GM18867 (cell line): ENCODE results near the gene CACNA1S.

ENCODE experiments used
- ATAC-seq: cut with Tn5 transposase; IDR thresholded peaks from one replicate; pipeline ENCODE4 v1.9.1; 2021; ENCODE audit warnings: mild to moderate bottlenecking, moderate library complexity; ENCODE audit not compliant: unreplicated experiment

CACNA1S gene

DNA sequence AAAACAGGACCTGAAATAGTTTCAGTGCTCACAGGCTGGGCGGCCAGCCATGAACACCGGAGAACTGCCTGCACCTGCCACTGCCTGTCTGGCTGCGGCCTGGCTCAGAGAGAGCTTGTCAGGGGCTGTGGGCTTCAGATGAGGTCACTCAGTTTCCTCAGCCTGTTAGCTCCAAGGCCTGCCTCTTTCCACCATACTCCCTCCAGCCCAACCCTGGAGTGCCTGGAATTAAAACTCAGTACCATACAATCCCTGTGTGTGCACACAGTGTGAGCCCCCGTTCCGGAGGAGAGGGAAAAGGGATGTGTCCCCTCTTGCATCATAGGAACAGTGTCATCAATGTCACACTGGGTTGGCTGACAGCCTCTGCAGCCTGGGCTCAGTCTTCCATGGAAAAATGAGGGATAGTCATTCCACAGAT, 16.2 kb downstream of the CACNA1S start:
- ATAC-seq: no peak

DNA sequence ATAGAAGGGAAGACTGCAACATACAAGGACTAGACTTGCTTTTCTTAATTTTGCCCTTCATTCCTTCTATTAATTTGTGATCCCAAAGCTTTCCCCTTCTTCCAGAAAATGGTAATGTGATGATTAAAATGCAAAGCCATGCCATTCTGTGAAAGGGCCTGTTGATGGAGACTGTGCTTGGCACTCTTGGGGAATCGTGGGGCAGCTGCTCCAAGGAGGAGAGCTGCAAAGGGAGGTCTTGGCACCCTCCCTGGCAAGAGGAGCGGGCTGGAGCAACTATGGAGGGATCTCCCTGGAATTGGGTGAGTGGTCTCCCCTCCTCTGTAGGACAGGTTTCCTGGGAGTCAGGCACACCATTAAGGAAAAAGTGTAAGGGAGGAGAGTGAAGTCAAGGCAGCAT, 16.6 kb downstream of the CACNA1S start:
- ATAC-seq: no peak

DNA sequence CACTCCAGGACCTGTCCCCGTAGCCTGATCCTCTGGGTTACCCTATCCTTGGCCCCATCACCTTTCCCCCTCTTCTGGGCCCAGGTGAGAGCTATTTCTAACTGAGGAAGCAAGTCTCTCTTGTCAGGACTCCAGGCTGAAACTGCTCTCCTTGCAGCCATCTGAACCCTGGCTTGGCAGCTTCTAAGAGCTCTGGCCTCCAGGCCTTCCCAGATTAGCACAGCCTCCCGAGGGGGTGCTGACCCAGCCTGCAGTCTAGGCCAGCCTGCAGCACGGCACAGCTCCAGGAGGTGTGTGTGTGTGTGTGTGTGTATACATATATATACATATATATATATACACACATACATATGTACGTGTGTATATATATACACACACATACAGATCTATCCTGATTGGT, 17.4 kb downstream of the CACNA1S start:
- no peak for ATAC-seq

DNA sequence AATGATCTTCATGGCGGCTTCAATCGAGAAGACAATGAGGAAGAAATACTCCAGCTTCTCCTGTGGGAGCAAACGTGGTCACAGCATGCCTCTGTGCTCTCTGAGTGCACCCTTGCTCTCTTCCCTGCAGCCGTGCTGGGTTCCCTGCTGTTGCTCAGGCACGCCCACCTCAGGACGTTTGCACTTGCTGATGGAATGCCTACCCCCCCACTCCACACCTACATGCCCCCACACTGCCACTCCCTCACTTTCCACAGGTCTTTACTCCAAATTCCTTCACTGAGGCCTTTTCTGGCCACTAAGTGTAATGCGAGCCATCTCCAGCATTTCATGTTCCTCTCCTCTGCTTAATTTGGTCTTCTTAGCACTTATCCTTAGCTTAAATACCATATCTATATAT, 18.3 kb downstream of the CACNA1S start:
- ATAC-seq: no peak

DNA sequence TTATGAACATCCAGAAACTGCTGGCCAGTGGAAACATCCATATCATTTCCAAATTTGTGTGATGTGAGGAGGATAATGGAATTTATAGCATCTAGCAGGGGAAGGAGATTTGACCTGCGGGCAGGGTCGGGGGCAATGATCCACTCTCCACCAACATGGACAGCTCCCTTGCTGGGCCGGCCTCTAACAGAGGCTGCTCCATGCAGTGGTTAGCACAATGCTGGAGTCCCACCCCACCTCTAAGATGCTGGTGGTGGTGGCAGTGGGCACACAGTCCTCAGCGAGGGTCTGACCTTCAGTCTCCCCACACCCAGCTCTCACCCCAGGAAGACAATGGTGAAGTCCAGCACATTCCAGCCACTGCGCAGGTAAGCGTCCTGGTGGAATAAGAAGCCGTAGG, 18.7 kb downstream of the CACNA1S start:
- ATAC-seq: no peak

DNA sequence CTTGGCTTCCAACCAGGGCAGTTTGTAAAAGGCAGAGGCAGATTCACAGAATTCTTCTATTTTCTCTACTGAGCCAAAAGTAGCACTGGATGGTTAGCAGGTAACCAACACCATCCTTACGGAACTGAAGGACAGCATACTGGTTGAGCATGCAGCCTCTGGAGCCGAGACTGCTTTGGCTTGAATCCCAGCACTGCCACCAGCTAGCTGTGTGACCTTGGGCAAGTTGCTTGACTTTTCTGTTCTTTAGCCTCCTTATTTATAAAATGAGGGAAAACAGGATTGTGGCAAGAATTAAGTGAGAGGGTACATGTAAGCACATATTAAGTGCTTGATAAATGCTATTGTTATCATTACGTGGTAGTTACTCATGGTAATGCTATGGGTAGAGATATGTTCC, 19.5 kb downstream of the CACNA1S start:
- no peak for ATAC-seq

DNA sequence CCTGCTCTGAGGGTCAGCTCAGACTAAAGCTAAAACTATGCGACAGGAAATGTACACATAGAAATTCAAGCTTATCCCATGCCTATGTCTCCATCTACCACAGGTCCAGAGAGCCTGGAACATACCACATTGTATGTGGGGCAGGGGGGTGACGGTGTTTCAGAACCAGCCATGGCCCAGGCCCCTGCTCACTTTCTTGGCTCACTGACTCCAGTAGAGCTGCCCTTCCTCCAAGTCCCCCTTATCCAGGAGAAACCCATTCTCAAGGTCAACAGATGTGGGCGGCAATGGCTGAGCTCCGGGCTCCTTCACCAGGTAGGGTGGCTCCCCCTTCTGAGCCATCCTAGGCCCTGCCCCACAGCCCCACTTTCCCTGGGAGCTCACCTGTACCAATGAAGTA, 21.0 kb downstream of the CACNA1S start:
- ATAC-seq: no peak

DNA sequence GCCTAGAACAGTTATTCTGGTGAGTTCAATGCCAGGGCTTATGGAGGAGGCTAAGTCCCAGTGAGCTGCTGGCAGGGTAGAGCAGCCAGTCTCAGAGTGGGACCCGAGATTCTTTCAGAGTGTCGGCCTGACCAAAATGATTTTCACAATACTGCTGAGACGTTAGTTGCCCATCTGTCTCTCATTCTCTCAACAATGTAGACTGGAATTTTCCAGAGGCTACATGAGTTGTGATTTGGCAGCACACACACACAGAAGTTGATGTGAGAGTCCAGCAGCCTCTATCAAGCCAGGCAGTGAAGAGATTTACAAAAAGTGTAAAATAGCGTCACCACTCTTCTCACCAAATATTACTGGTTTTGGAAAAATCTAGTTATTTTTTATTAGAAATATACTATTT, 21.7 kb downstream of the CACNA1S start:
- ATAC-seq: no peak

DNA sequence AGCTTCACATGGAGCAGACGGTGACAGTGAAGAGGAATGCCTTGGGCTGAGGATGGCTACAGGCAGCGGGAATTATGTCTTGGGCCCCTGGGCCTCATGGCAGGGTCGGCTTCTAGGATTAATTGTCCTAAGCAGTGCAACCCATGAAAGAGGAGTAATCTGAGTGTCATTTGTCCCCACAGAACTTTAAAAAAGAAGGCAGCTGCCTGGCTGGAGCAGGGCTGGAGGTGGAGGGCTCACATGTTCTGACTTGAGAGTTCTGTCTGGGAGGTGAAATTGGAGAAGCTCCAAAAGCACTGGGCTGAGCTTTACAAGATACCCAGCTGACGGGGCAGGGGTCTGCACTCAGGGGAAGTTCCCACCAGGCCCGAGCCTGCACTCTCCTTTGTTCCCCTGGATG, 22.6 kb downstream of the CACNA1S start:
- ATAC-seq: no peak

DNA sequence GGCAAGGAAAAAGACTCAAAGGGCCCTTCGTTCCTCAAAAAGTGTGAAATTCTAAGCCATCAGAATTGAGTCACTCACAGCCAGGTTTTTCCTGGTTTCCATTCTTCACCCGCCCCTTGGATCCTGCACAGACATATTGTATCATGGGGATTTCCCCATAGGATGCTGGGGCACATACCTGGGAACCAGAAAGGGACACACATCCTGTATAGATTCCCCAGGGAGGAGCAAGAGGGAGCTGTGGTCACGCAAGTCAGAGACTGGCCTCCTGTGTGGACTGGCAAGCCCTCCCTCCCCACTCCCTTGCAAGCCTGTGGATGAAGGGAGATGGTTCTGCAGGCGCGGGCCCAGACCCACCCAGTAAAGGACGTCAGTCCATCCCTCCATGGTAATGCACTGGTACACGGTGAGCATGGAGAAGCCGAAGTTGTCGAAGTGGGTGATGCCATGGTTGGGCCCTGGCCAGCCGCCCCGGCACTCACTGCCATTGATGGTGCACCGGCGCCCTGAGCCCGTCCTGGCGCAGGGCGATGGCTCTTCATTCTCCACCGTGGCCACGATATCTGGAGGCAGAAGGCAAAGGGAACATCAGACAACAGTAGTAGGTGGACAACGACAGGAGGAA, 23.2 kb downstream of the CACNA1S start:
- ATAC-seq: no peak

DNA sequence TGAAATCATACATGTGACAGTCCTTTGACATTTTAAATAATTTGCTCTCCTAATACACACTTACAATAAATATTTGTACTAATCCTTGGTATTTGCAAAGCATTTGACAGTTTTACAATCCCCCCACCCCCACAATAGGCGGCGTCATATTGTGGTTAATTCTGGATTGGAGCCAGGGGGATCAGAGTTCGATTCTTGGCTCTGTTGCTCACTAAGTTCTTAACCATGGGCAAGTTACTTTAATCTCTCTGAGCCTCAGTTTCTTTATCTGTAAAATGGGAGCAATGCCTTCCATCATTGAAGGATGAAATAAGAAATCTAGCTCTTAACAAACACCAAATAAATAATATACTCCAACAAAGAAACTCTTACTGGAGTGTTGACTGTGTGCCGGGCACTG, 23.8 kb downstream of the CACNA1S start:
- no peak for ATAC-seq

DNA sequence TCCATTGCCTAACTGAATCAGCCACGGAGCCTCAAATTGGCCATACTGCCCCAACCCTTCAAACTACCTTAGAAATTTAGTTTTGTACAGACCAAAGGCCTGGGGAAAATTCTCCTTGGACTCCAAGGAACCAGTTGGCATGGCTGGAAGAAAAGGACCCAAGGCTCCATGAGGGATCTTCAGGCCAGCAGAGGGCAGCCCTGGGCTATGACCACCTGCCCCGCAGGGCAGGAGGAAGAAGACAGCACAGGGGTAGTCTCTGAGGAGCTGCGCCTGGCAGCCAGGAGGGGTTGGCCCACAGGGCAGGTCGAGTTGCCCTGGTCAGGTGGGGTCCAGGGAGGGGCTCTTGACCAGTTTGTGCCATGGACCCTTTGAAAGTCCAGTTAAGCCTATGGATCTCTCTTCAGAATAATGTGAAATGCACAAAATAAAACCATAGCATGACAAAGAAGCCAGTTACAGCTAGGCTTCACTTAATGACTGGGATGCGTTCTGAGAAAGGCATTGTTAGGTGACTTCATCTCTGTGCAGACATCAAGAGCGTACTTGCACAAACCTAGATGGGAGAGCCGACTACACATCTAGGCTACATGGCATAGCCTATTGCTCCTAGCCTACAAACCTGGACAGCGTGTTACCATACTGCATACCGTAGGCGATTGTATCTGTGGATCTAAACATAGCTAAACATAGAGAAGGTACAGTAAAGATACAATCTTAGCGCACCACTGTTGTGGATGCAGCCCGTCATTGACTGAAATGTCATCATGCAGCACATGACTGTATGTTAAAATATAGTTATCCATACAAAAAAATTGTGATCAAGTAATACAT, 26.1 kb downstream of the CACNA1S start:
- no peak for ATAC-seq

DNA sequence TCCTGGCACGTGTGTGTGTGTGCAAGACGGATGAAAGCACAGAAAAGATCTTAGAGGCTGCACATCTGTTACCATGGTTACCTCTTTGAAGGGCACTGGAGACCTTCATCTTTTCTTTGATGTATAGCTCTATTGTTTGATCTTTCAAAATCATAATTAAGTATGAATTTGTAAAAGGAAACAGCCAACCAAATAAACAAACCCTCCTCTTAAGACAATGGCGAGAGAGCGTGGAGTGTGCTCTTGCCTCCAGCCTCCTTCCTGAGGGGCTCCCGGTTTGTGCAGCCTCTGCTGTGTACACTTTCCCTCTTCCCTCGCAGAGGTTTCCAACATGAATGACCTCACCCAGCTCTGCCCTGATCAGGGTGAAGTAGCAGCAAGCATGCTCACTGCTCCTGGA, 27.9 kb downstream of the CACNA1S start:
- ATAC-seq: no peak

DNA sequence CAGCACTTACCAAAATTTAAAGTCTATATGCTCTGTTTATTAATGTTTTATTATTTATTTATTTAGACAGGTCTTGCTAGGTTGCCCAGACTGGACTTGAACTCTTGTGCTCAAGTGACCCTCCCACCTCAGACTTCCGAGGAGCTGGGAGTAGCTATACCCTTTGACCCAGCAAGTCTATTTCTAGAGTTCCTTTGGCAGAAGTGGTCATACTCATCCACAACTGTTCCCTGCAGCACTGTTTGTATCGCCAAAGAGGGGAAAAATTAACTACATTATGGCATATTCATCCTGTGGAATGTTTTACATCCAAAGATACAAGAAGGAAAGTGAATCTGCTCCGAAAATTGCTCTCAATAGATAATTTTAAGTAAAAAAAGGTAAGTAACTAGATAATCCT, 28.5 kb downstream of the CACNA1S start:
- no peak for ATAC-seq

DNA sequence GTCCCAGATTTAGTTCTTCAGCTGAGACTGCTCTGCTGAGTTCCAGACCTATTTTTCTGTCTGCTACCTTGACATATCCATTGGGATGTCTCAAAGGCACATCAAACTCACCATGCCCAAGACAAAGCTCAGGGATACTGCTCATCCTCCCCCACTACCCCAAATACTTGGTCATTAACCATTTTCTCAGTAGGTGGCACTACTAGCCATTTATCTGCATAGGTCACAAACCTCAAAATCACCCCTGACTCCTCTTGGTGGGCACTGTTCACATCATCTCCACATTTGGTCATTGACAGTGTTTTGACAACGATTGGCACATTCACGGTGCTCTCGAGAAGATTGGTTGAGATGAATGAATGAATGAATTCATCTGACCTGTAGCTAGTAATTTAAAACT, 32.1 kb downstream of the CACNA1S start:
- ATAC-seq: no peak

DNA sequence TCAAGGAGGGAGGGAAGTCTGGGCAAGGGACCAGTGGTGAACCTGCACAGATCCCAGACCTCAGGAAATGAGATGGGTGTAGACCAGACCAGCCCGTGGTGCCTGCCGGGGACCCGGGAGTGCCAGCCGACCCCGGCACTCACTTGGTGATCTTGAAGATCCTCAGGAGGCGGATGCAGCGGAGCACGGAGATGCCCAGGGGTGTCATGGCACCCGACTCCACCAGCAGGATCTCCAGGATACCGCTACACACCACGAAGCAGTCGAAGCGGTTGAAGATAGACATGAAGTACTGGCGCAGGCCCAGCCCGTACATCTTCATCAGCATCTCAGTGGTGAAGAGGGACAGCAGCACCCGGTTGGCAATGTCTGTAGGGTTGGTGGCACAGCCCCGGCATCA, 34.5 kb downstream of the CACNA1S start:
- ATAC-seq: no peak

DNA sequence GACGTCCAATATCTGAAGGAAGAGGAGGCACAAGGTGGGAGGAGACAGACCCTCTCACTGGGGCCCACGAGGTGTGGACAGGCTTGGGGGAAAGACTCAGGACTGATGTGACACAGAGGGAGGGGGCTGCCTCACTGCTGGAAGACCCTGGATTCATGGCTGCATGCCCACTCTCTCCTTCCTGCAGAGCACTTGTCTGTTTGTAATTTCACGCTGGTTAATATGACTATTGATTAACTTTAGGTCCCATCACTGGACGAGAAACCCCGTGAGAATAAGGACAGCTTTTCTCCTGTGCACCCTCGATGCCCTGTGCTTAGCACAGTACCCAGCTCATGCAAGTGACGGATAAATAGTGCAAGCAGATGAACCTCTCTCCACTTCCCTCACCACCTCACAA, 35.1 kb downstream of the CACNA1S start:
- ATAC-seq: no peak

DNA sequence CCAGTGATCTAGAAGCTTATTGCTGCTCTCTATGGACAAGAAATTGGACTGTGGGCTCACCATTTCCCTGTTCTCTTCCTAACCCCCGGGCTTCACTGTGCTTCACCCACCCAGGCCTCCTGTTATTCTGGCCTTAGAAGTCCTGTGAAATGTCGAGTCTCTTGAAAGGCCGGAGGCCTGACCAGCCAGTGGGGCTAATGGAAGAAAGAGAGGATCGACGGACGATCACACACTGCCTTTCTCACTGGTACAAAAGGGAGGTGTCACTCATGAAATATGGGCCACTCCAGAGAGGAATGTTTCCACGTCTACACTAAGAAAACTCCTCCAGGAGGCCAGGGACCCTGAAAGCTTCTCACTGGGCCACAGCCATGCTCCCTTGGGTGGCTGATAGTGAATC, 36.1 kb downstream of the CACNA1S start:
- no peak for ATAC-seq

DNA sequence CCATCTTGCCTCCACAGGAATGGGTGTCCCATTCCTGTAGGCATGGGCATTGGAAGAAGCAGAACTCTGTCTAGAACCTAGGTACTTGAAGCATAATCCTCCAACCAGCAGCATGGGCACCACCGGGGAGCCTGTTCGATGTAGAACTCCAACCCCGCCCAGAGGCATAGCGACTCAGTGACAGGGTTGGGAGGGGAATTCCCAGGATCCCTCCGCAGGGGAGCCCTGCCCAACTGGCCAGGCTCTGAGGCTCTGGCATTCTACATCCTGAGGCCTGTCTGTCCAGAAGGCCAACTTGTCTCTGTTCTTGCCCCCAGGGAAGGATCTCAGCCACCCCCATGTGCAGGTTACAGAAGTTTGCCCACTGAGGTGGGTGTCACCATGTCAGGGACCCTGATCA, 38.2 kb downstream of the CACNA1S start:
- ATAC-seq: no peak

DNA sequence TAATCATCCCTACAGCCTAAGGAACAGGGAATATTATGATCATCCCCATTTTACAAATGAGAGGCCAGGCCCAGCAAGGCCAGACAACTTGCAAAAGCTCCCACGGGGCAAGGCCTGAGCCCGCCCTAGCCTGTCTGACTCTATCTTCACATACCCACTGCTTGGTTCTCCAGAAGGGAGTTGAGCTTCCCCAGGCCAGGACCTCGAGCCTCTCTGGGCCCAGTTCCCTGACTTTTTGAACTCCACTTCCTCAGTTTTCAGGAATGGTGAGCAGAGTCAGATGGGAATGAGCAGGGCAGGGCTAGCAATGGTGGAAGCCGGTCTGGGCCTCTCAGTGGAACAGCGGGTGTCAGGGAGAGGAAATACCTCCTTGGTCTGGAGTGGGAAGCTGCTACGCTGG, 39.3 kb downstream of the CACNA1S start:
- no peak for ATAC-seq

DNA sequence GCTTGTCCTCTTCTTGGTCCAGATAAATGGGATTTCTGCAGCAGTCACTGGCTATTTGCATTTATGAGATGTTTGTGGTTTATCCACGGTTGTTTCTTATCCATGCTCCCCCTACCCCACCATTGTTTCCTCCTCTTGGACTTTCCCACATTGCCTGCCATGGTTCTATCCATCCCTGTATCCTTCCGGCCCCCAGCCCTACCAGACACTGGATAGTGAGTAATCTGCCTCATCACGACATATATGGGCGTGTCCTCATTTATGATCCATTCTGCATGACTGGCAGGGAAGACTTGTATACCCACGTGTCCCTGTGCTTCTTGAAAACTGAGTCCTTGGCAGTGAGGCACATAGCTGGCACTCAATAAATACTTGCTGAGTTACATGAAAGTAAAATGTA, 40.1 kb downstream of the CACNA1S start:
- ATAC-seq: no peak

DNA sequence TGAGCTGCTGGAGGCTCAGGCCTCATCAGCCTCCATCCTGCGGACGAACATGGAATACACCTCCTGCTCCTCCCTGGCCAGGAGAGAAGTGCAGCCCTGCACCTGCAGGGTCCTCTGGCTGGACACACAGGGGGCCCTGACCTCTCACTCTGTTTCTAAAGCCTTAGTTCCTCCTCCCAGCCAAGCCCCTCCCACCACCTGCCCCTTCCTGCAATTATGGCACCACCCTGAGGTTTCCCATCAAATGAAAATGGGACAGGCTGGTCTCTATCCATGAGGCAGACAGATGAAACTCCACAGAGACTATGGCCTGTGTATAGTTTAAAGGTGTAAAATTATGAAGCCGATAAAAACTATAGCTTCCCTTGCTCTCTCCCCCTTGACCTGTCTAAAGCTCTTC, 42.6 kb downstream of the CACNA1S start:
- no peak for ATAC-seq

DNA sequence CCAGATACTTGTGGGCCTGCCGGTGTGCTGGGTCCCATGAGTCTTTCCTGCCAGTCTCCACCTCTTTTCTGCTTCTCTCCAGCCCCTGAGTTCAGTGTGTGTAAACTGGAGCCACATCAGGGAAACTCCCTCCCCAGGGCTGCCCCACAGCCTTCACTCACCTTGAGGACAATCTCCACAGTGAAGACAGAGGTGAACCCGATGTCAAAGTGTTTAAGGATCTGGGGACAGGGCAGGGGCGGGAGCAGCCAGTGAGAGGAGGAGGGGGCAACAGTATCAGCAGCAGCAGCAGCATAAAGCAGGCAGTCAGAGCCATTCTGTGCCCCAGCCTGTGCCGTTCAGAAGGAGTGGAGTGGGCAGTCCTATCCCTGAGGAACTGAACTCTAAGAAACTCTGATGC, 43.2 kb downstream of the CACNA1S start:
- ATAC-seq: no peak
